Stimulated activated CD4-positive, alpha-beta T cell treated with anti-CD3 and anti-CD28 coated beads, Interleukin-1b, Interleukin-23, amount 100 ng/mL, for 1 hour (primary cell): ENCODE data around the gene CNOT6L.
"Not testable (repeated sequence)": the region's sequence is repeated elsewhere in the genome, so short reads cannot be mapped to it uniquely, and the experiment has no call there.

Source experiments
- DNase-seq, 2 donors: peaks; one replicate each; pipeline ENCODE4 v3.0.0-alpha.2; 2020; ENCODE audit warnings: low read depth in 2 of 2

CNOT6L gene

GRCh38 chr4:77782102-77782835 is 36.9 kb downstream of the CNOT6L start:
- DNase-seq, result no peak

GRCh38 chr4:77780762-77781161 is 38.4 kb downstream of the CNOT6L start:
- DNase-seq, result not testable (repeated sequence)

GRCh38 chr4:77777135-77777807 is 41.9 kb downstream of the CNOT6L start:
- no peak for DNase-seq

GRCh38 chr4:77776182-77777134 is 42.7 kb downstream of the CNOT6L start:
- no peak for DNase-seq

- no peak for DNase-seq
Observed at GRCh38 chr4:77773101-77773500, 46.1 kb downstream of the CNOT6L start.

- no peak for DNase-seq
Observed at GRCh38 chr4:77771566-77771965, 47.6 kb downstream of the CNOT6L start.

GRCh38 chr4:77765720-77766119 is 53.4 kb downstream of the CNOT6L start:
- DNase-seq, result no peak

GRCh38 chr4:77762531-77762930 is 56.6 kb downstream of the CNOT6L start:
- no peak for DNase-seq

- no peak for DNase-seq
Observed at GRCh38 chr4:77761595-77761994, 57.6 kb downstream of the CNOT6L start.

GRCh38 chr4:77758804-77759203 is 60.4 kb downstream of the CNOT6L start:
- DNase-seq, result no peak

GRCh38 chr4:77751764-77752163 is 67.4 kb downstream of the CNOT6L start:
- no peak for DNase-seq

GRCh38 chr4:77745792-77746191 is 73.4 kb downstream of the CNOT6L start:
- no peak for DNase-seq

- no peak for DNase-seq
Observed at GRCh38 chr4:77742054-77742453, 77.1 kb downstream of the CNOT6L start.

GRCh38 chr4:77740480-77740879 is 78.7 kb downstream of the CNOT6L start:
- DNase-seq, result no peak

GRCh38 chr4:77734928-77735327 is 84.2 kb downstream of the CNOT6L start:
- no peak for DNase-seq

- no peak for DNase-seq
Observed at GRCh38 chr4:77731656-77732055, 87.5 kb downstream of the CNOT6L start.

- DNase-seq, result no peak
Observed at GRCh38 chr4:77728420-77728819, 90.7 kb downstream of the CNOT6L start.

- no peak for DNase-seq
Observed at GRCh38 chr4:77721073-77721472, 98.1 kb downstream of the CNOT6L start.

- DNase-seq, result not testable (repeated sequence)
Observed at GRCh38 chr4:77718500-77718899, 100.7 kb downstream of the CNOT6L start.

GRCh38 chr4:77715414-77716290 is 103.5 kb downstream of the CNOT6L start:
- no peak for DNase-seq

- no peak for DNase-seq
Observed at GRCh38 chr4:77714514-77714913, 104.7 kb downstream of the CNOT6L start.
